ENCODE measurements around the gene SLC6A15. TPM values are rescaled to one million over a fixed set of nuclear protein-coding genes. Genes with fewer than 3 reads are reported as not detected.

The SLC6A15 gene
- total RNA-seq, 1 experiment from 2014 or later: 27.0 TPM

Other genes starting within 250 kb of the SLC6A15 start
- 0.06 TPM in 2 replicates for gene TSPAN19, start 123.5 kb upstream of the SLC6A15 start, total RNA-seq (2014; rRNA removed)
- gene LRRIQ1, start 123.6 kb upstream of the SLC6A15 start, total RNA-seq (2014; rRNA removed): 0.19 and 0.34 TPM in 2 replicates